Measurements from ENCODE around the gene NME3. TPM values are rescaled to one million over a fixed set of nuclear protein-coding genes. Genes with fewer than 3 reads are reported as not detected.

Gene NME3
- total and polyA plus RNA-seq, 8 donors: 18.7 to 420 (median 118) TPM

DNA sequence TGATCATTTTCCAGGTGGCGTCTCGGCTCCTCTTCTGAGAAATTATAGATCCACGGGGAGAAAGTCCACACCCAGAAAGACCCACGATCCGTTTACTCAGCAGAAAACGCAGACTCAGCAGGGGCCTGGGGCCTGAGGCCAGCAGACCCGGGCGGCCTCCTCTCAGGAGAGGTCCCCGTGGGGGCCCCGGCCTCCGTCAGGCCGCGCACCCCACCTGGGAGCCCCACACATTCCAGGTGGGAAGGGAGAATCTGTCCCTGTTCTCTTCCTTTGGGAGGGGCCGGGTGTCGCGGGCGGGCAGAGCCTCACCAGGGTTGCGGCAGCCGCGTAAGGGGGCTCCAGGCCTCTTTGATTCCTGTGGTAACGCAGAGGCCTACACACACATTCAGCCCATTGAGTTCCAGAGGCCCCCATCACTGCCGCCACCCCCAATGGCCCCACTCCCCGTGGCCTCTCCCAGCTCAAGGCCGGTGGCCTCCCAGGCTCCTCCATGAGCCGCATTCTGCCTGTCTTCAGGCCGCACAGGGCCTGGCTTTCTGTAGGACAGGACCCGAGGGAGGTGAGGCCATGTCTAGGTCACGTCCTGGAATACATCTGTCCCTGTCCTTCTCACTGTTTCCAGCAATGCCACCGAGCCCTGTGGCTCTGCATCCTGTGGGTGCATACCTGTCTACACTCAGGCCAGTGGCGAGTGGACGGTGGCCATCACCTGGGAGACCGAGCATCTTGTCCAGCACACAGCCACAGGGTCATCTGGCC is 23.7 kb upstream of the NME3 start:
- DNase-seq: peak in 1 of 2 donors; percentile 8
- H3K27ac ChIP-seq: peak overlapping the region; percentile 73 to 75 (median 74)
- peaks cover 0 to 13% (median 9%) of the 10 kb centered on the region in 4 donors for H3K9me3 ChIP-seq
- intact Hi-C loops (cut with DNase I; ENCODE audit: low total_unique reads): no loop called here
- H3K36me3 ChIP-seq: peaks cover 0 to 27% (median 24%) of the 10 kb centered on the region in 4 donors
- H3K4me1 ChIP-seq: peaks cover 14 to 29% (median 22%) of the 10 kb centered on the region in 4 donors
- 60 to 80% (median 69%) methylated on average over 24 to 32 of the region's 32 CpGs for WGBS, 5 donors
- H3K4me3 ChIP-seq: peak overlapping the region in 1 of 4 donors; percentile 29
- H3K27me3 ChIP-seq: no peaks in the 10 kb centered on the region
- no peak for TF ChIP-seq POLR2A (IDR thresholded peaks at IDR 0.05)
- TF ChIP-seq POLR2AphosphoS5 (IDR thresholded peaks at IDR 0.05): no peak
- no peak for TF ChIP-seq EP300 (IDR thresholded peaks at IDR 0.05)
- TF ChIP-seq, protein P1, sequence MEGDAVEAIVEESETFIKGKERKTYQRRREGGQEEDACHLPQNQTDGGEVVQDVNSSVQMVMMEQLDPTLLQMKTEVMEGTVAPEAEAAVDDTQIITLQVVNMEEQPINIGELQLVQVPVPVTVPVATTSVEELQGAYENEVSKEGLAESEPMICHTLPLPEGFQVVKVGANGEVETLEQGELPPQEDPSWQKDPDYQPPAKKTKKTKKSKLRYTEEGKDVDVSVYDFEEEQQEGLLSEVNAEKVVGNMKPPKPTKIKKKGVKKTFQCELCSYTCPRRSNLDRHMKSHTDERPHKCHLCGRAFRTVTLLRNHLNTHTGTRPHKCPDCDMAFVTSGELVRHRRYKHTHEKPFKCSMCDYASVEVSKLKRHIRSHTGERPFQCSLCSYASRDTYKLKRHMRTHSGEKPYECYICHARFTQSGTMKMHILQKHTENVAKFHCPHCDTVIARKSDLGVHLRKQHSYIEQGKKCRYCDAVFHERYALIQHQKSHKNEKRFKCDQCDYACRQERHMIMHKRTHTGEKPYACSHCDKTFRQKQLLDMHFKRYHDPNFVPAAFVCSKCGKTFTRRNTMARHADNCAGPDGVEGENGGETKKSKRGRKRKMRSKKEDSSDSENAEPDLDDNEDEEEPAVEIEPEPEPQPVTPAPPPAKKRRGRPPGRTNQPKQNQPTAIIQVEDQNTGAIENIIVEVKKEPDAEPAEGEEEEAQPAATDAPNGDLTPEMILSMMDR (IDR thresholded peaks at IDR 0.05): no peak

DNA sequence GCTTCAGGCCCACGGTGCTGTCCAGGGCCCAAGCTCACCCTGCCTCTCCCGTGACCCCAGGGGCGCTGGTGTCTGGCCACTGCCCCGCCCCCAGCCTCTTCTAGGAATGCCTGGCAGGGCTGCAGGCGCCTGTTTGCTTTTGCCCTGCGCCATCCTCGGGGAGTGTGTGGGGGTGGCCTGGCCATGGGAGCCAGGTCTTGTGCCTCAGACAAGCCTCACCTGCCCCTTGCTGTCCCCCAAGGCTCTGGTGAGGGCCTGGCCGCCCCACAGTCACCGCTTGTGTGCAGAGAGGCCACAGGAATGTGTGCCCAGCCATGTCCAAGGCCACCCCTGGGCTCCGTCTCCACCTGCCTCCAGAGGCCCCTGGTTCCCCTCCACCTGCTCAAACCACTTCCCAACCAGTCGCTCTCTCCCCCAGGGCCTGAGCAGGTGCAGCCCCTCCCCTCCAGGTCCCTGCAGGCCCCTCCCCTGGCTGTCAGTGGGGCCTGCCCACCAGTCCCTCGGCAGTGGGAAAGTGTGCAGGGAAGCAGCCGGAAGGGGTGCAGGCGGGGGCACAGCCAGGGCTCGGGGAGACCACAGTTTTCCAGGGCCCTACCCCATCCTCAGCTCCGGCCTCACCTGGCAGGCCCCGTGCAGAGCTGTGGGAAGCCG is 23.0 kb upstream of the NME3 start:
- H3K27me3 ChIP-seq: no peaks in the 10 kb centered on the region
- H3K36me3 ChIP-seq: peaks cover 0 to 35% (median 31%) of the 10 kb centered on the region in 4 donors
- TF ChIP-seq POLR2AphosphoS5 (IDR thresholded peaks at IDR 0.05) (no peak), POLR2A (IDR thresholded peaks at IDR 0.05) (no peak), EP300 (IDR thresholded peaks at IDR 0.05) (no peak)
- TF ChIP-seq, protein P1 (IDR thresholded peaks at IDR 0.05): no peak
- peaks cover 0 to 13% (median 9%) of the 10 kb centered on the region in 4 donors for H3K9me3 ChIP-seq
- peak overlapping the region; percentile 29 to 47 (median 34) for H3K4me3 ChIP-seq
- 20 to 45% (median 42%) methylated on average over 9 to 18 of the region's 18 CpGs for WGBS, 5 donors
- peaks cover 14 to 29% (median 22%) of the 10 kb centered on the region in 4 donors for H3K4me1 ChIP-seq
- peak; percentile 76 to 82 for DNase-seq
- peak overlapping the region; percentile 73 to 75 (median 74) for H3K27ac ChIP-seq
- intact Hi-C loops (cut with DNase I; ENCODE audit: low total_unique reads): no loop called here

DNA sequence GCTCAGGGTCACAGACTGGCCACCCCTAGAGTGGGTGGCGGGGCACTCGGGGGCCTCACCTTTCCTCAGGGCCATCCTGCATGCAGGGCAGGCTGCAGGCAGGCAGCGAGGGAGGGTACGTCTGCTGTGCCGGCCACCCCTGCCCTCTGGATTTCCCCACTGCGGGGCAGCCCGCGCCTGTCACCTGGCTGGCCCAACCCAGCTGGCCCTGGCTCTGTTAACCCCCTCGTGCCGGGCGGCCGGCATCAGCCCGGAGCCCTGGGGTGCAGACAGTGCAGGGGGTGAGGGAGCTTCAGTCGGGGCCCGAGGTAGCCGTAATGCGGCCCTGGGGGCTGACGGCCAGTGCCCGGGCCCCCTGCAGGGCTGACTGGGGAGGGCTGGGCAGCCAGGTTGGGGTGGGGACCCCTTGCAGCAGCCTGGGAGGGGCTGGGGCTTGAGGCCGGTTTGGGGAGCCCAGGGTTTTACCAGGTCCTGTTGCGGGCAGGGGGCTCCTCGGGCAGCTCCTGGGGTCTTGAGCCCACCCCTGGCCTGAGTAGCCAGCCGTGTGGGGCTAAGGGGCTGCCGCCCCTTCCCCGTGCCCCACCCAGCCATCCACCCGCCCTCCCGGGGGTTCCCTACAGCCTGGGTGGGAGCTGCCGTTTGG is 22.4 kb upstream of the NME3 start, which contains the start of gene IGFALS:
Gene IGFALS, minus strand, starts transcription at position 128 of the 643 bp plus-strand sequence. Its CDS starts 53 bp downstream, at position 75.
- intact Hi-C loops (cut with DNase I; ENCODE audit: low total_unique reads): no loop called here
- TF ChIP-seq, protein P1 (IDR thresholded peaks at IDR 0.05): no peak
- TF ChIP-seq POLR2A (IDR thresholded peaks at IDR 0.05) (no peak), POLR2AphosphoS5 (IDR thresholded peaks at IDR 0.05) (peak in 1 of 3 donors; percentile 15), EP300 (IDR thresholded peaks at IDR 0.05) (no peak)
- peaks cover 14 to 29% (median 22%) of the 10 kb centered on the region in 4 donors for H3K4me1 ChIP-seq
- peaks cover 5 to 41% (median 38%) of the 10 kb centered on the region in 4 donors for H3K36me3 ChIP-seq
- peak; percentile 65 to 73 for DNase-seq
- H3K27me3 ChIP-seq: no peaks in the 10 kb centered on the region
- peaks cover 0 to 13% (median 9%) of the 10 kb centered on the region in 4 donors for H3K9me3 ChIP-seq
- peak within 1 kb of the TSS; percentile 29 to 47 (median 34) for H3K4me3 ChIP-seq
- peak within 1 kb of the TSS; percentile 73 to 75 (median 74) for H3K27ac ChIP-seq
- 25 to 63% (median 30%) methylated on average over 11 to 28 of the region's 28 CpGs for WGBS, 5 donors
